ENCODE data around the gene FAM240B.

FAM240B gene

DNA sequence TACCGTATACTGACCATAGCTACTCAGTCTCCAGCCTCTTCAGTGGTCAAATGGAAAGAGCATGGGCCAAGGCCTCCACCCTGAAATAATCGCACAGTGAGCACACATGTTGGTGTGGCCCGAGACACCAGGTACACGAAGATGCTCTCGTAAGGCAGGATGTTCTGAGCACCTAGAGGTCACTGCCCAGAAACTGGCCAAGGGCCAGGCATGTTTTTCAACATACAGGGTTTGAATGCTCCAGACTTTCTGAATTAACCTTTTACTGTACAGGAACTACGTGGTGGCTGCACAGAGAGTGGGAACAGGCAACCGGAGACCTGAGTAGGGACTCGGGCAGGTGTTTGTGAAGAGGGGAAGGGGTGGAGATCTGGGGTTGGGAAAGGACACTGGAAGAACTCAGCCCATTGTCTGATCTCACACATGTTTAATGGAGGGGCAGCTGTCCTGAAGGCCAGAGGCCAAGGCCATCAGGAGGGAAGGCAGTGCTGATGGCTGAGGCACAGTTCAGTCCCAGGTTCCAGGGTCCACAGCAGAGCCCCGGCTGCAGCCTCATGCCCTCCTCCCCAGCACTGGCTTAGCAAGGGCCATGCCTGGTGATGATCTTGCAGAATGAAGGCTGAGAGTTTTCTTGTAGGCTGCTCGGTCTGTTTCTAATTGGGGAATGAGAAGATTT is 51.0 kb downstream of the FAM240B start:
- DNase-seq (ENCODE audit: low spot score), result no peak

- no peak for DNase-seq (ENCODE audit: low spot score)
Observed at GRCh38 chr9:38662763-38663593, 57.0 kb downstream of the FAM240B start.

GRCh38 chr9:38659538-38659937 is 60.4 kb downstream of the FAM240B start:
- no peak for DNase-seq (ENCODE audit: low spot score)

- DNase-seq (ENCODE audit: low spot score), result no peak
Observed at GRCh38 chr9:38656896-38657295, 63.0 kb downstream of the FAM240B start.

DNA sequence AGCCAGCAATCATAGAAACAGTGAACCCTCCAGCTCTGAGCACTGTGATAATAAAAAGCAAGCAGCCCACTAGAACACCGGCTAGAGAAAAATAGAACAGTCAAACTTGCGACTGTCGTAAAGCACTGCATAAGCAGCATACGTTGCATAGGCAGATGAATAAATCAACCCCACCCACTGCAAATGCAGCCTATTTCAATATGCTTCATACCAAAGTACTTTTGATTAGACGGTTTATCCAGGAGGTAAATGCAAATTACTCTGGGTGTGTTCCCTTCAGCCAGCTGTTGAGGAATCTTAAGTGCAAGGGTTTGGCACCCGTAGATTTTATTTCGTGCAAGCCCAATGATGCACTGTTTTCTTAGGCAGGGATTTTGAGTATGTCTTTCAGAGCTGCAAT is 67.4 kb downstream of the FAM240B start:
- no peak for DNase-seq (ENCODE audit: low spot score)

DNA sequence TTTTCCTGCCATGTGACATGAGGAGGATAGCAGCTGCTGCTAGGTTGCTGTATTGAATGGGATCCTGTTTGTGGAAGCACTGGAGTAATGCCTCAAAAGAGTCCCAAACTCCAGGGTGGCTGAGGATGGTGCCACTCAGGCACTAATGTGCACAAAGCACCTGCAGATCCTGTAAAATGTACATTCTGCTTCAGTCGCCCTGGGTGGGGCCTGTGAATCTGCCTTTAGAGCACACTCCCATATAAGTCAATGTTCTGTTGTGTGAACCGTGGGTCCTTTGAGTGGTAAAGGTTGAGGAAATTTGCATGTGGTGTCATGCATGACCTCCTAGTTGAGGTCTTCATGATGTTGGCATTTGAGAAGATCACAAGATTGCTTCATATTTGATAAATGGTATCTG is 67.9 kb downstream of the FAM240B start:
- no peak for DNase-seq (ENCODE audit: low spot score)

- no peak for DNase-seq (ENCODE audit: low spot score)
Observed at GRCh38 chr9:38651400-38652042, 68.4 kb downstream of the FAM240B start.

GRCh38 chr9:38650564-38650963 is 69.4 kb downstream of the FAM240B start:
- DNase-seq (ENCODE audit: low spot score), result no peak

GRCh38 chr9:38649731-38650363 is 70.1 kb downstream of the FAM240B start:
- no peak for DNase-seq (ENCODE audit: low spot score)

- no peak for DNase-seq (ENCODE audit: low spot score)
Observed at GRCh38 chr9:38644601-38645000, 75.3 kb downstream of the FAM240B start.
